ENCODE data around the gene TAAR9. TPM values are rescaled to one million over a fixed set of nuclear protein-coding genes. Genes with fewer than 3 reads are reported as not detected.

Gene TAAR9, protein sequence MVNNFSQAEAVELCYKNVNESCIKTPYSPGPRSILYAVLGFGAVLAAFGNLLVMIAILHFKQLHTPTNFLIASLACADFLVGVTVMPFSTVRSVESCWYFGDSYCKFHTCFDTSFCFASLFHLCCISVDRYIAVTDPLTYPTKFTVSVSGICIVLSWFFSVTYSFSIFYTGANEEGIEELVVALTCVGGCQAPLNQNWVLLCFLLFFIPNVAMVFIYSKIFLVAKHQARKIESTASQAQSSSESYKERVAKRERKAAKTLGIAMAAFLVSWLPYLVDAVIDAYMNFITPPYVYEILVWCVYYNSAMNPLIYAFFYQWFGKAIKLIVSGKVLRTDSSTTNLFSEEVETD
- total RNA-seq (ENCODE audit: unreplicated experiment), result not detected
- long read RNA-seq, result 0 reads

DNA sequence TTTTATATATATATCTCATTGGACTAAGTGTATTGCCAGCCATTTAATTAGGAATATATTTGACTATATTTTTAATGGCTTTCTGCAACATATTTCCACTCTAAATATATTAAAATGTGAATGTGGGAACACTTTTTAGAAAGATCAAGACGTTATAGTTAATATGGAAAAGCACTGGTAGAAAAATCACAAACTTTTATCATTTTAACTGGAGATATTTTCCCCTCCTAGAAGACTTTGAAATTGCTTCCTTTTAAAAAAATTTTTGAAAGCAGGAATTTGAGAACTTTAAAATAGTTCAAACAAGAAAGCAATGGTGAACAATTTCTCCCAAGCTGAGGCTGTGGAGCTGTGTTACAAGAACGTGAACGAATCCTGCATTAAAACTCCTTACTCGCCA is at the start of gene TAAR9:
TSS of gene TAAR9 (plus strand) at position 301 of the 400 bp plus-strand sequence. CDS start at position 314, 13 bp downstream.
- H3K4me3 Mint-ChIP-seq (ENCODE audit: unreplicated experiment), result no peak within 1 kb of the TSS
- no peaks in the 10 kb centered on the region for H3K4me1 Mint-ChIP-seq (ENCODE audit: low read depth, unreplicated experiment)
- H3K9me3 Mint-ChIP-seq (ENCODE audit: unreplicated experiment), result peaks cover 4% of the 10 kb centered on the region
- peaks cover 9% of the 10 kb centered on the region for H3K36me3 Mint-ChIP-seq (ENCODE audit: unreplicated experiment)
- TF ChIP-seq, protein P1, sequence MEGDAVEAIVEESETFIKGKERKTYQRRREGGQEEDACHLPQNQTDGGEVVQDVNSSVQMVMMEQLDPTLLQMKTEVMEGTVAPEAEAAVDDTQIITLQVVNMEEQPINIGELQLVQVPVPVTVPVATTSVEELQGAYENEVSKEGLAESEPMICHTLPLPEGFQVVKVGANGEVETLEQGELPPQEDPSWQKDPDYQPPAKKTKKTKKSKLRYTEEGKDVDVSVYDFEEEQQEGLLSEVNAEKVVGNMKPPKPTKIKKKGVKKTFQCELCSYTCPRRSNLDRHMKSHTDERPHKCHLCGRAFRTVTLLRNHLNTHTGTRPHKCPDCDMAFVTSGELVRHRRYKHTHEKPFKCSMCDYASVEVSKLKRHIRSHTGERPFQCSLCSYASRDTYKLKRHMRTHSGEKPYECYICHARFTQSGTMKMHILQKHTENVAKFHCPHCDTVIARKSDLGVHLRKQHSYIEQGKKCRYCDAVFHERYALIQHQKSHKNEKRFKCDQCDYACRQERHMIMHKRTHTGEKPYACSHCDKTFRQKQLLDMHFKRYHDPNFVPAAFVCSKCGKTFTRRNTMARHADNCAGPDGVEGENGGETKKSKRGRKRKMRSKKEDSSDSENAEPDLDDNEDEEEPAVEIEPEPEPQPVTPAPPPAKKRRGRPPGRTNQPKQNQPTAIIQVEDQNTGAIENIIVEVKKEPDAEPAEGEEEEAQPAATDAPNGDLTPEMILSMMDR (IDR thresholded peaks at IDR 0.05; ENCODE audit: partially characterized antibody, unreplicated experiment), result no peak
- DNase-seq, result no peak
- H3K27ac Mint-ChIP-seq (ENCODE audit: unreplicated experiment), result no peak within 1 kb of the TSS
- H3K27me3 Mint-ChIP-seq (ENCODE audit: unreplicated experiment), result no peaks in the 10 kb centered on the region

DNA sequence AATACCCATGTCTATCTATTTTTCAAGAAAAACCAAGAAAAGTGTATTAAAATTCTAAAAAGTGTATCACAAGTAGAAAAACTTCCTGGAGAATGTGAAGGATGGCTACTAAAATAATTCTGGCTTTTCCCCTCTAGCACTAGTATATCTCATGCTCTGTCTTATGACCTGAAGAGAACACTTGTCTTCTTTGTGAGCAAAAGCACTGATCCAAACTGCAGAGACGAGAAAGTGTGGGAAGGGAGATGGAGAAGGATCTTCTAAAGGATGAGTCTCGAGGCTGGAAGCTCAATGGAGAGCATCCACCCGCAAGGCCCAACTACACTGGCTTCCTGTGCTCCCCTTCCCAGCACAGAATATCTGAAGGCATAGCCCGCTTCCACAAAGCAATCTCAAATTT is 48.7 kb upstream of the TAAR9 start:
- Mint-ChIP-seq H3K27ac (ENCODE audit: unreplicated experiment) (no peak overlapping the region), H3K36me3 (ENCODE audit: unreplicated experiment) (peaks cover 10% of the 10 kb centered on the region), H3K4me1 (ENCODE audit: low read depth, unreplicated experiment) (peaks cover 7% of the 10 kb centered on the region), H3K9me3 (ENCODE audit: unreplicated experiment) (no peaks in the 10 kb centered on the region), H3K4me3 (ENCODE audit: unreplicated experiment) (no peak overlapping the region), H3K27me3 (ENCODE audit: unreplicated experiment) (no peaks in the 10 kb centered on the region)
- TF ChIP-seq, protein P1 (IDR thresholded peaks at IDR 0.05; ENCODE audit: partially characterized antibody, unreplicated experiment), result no peak
- no peak for DNase-seq

DNA sequence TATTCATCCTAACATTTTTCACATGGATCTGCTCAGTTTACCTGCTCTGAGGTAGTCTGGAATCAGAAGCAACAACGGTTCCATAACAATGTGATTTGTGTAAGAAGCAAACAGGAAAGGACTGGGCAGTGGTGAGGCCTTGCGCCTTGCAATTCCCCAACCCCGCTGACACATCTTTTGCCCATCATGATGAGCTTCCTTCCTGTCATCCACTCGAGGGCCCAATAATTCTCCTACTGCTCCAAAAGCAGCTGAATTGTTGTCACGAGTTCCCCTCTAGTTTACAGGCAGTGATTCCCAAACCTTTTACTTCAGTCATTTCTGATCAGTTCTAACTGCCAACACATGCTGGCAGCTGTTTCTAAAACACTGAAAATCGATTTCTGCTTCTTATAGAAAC is 48.1 kb upstream of the TAAR9 start:
- Mint-ChIP-seq H3K27me3 (ENCODE audit: unreplicated experiment) (no peaks in the 10 kb centered on the region), H3K4me1 (ENCODE audit: low read depth, unreplicated experiment) (peaks cover 7% of the 10 kb centered on the region), H3K9me3 (ENCODE audit: unreplicated experiment) (no peaks in the 10 kb centered on the region), H3K36me3 (ENCODE audit: unreplicated experiment) (peaks cover 16% of the 10 kb centered on the region), H3K4me3 (ENCODE audit: unreplicated experiment) (no peak overlapping the region), H3K27ac (ENCODE audit: unreplicated experiment) (no peak overlapping the region)
- TF ChIP-seq, protein P1 (IDR thresholded peaks at IDR 0.05; ENCODE audit: partially characterized antibody, unreplicated experiment), result no peak
- DNase-seq, result no peak

DNA sequence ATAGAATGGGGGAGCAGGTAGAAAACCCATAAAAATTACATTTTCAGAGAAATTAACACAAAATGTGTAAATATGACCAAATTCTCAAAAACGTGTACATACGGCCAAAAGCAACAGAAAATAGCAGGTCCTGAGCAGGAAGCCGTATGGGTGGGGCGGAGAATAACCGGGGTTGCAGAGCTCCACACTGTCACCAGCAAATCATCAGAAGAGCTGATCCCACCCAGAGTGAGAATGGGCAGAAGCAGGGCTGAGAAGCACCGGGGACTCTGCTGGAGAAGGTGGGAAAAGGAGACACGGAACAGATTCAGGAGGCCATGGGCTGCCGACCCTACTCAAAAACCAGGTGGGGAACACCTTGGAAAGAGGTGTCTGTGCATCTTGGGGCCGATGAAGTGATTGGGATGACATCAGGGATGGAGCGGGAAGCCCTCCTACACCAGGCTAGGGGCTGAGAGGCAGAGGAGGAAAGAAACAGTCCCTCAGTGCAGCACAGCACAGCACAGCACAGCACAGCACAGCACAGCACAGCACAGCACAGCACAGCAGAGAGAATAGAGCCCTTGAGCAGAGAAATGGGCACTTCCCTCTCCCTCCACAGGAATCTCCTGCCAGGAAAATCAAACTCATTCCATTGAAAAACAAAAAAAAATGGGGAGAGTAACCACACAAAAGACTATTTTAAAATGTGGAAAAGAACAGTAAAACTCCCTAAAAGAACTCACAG is 47.4 kb upstream of the TAAR9 start:
- Mint-ChIP-seq H3K27ac (ENCODE audit: unreplicated experiment) (no peak overlapping the region), H3K36me3 (ENCODE audit: unreplicated experiment) (peaks cover 16% of the 10 kb centered on the region), H3K4me3 (ENCODE audit: unreplicated experiment) (no peak overlapping the region), H3K9me3 (ENCODE audit: unreplicated experiment) (no peaks in the 10 kb centered on the region), H3K27me3 (ENCODE audit: unreplicated experiment) (no peaks in the 10 kb centered on the region), H3K4me1 (ENCODE audit: low read depth, unreplicated experiment) (peaks cover 7% of the 10 kb centered on the region)
- no peak for DNase-seq
- TF ChIP-seq, protein P1 (IDR thresholded peaks at IDR 0.05; ENCODE audit: partially characterized antibody, unreplicated experiment), result no peak

DNA sequence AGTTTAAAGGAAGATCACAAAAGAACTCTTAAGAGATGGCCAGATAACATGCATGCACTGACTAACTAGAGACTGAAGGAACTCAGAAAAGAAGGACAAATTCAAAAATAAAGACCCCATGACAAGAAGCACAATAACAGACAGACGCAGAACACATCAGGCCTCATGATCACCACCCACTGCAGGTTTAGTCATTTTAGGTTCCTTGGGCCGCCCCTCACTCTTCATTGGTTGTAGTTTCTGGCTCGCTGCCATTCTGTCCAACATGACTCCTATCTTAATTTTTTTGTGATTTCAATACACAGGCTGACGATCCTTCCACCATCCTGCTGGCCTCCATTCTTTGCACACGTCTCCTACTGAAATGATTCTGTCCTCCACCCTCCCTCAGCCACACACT is 46.8 kb upstream of the TAAR9 start:
- TF ChIP-seq, protein P1 (IDR thresholded peaks at IDR 0.05; ENCODE audit: partially characterized antibody, unreplicated experiment), result no peak
- Mint-ChIP-seq H3K27ac (ENCODE audit: unreplicated experiment) (no peak overlapping the region), H3K4me3 (ENCODE audit: unreplicated experiment) (no peak overlapping the region), H3K27me3 (ENCODE audit: unreplicated experiment) (no peaks in the 10 kb centered on the region), H3K36me3 (ENCODE audit: unreplicated experiment) (peaks cover 16% of the 10 kb centered on the region), H3K4me1 (ENCODE audit: low read depth, unreplicated experiment) (peaks cover 7% of the 10 kb centered on the region), H3K9me3 (ENCODE audit: unreplicated experiment) (no peaks in the 10 kb centered on the region)
- no peak for DNase-seq
